ENCODE measurements around the gene XDH. TPM values are rescaled to one million over a fixed set of nuclear protein-coding genes. Genes with fewer than 3 reads are reported as not detected.

Gene XDH
- total and polyA plus RNA-seq, 8 donors: 0.06 to 40.8 (median 2.4) TPM

GRCh38 chr2:31413025-31413424, 1.5 kb downstream of the XDH start:
- no peak for TF ChIP-seq POLR2A (IDR thresholded peaks at IDR 0.05)
- Histone ChIP-seq H3K27ac (no peak overlapping the region), H3K36me3 (no peaks in the 10 kb centered on the region), H3K9me3 (peaks cover 0 to 3% (median 0%) of the 10 kb centered on the region in 4 donors), H3K4me3 (no peak overlapping the region), H3K27me3 (no peaks in the 10 kb centered on the region), H3K4me1 (peaks cover 0 to 28% (median 13%) of the 10 kb centered on the region in 4 donors)
- WGBS, 5 donors: 29 to 50% (median 36%) methylated on average over 1 of the region's 1 CpG
- DNase-seq: no peak
- intact Hi-C loops (cut with DNase I; ENCODE audit: low total_unique reads): no loop called here

DNA sequence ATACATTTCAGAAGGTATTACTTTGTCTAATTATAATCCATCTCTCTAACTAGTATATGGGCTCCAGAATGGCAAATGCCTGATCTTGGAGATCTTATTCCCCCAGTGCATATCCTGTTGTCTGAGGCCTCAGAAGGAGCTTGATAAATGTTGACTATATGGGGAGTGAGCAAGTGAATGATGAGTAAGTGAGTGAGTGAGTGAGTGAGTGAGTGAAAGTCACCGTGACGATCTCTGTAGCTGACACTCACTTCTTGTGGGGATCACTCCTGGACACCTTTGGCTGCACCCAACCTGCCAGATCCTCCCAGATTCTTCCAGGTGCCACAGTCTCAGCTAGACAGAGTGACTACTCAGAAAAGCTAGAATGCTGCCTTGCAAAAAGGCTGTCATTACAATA, 2.8 kb downstream of the XDH start:
- Histone ChIP-seq H3K4me1 (peaks cover 0 to 28% (median 13%) of the 10 kb centered on the region in 4 donors), H3K36me3 (no peaks in the 10 kb centered on the region), H3K9me3 (no peaks in the 10 kb centered on the region), H3K27me3 (no peaks in the 10 kb centered on the region), H3K27ac (no peak overlapping the region), H3K4me3 (no peak overlapping the region)
- WGBS, 5 donors: 67 to 89% (median 85%) methylated on average over 2 of the region's 2 CpGs
- DNase-seq: no peak
- TF ChIP-seq EP300 (IDR thresholded peaks at IDR 0.05) (no peak), POLR2A (IDR thresholded peaks at IDR 0.05) (no peak), CTCF (IDR thresholded peaks at IDR 0.05) (no peak), POLR2AphosphoS5 (IDR thresholded peaks at IDR 0.05) (no peak)
- intact Hi-C loops (cut with DNase I; ENCODE audit: low total_unique reads): no loop called here

DNA sequence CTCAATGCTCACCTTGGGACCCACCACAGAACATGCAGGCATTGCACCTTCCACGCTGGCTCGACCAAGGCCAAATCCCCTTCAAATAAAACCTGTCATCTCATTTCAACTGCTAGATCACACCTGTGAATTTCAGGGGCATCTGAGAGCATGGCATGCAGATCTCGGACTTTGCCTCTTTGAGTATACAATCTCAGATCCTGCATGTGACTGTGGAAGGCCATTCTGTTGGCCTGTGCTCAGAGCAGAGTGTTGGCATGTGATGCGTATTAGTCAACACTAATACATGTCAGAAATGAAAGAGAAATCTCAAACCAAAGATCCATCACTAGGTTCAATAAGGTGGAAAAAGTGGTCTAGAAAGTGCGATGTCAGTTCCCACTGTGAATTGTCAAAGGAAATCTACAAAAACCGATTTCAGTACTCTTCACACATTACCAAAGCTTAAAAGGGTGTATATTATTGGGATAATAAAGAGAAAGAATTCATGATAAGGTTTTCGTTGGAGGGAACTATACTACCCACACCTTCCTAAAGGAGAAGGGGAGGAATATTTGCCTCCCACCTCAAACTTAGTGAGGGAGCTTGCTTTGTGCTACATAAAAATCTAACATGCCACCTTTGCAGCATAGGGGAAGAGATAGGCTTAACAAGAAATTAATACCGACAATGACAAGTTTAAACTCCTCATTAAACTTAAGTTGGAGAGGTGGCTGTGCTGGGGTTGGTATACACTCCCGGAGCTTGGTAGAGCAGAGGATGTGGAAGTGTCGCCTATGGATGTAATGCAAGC, 7.8 kb downstream of the XDH start:
- no peaks in the 10 kb centered on the region for H3K27me3 ChIP-seq
- no peaks in the 10 kb centered on the region for H3K36me3 ChIP-seq
- no peak for DNase-seq
- TF ChIP-seq EP300 (IDR thresholded peaks at IDR 0.05) (no peak), CTCF (IDR thresholded peaks at IDR 0.05) (no peak), POLR2AphosphoS5 (IDR thresholded peaks at IDR 0.05) (no peak), POLR2A (IDR thresholded peaks at IDR 0.05) (no peak)
- no peaks in the 10 kb centered on the region for H3K9me3 ChIP-seq
- intact Hi-C loops (cut with DNase I; ENCODE audit: low total_unique reads): no loop called here
- no peaks in the 10 kb centered on the region for H3K4me1 ChIP-seq
- H3K27ac ChIP-seq: no peak overlapping the region
- WGBS, 5 donors: 82 to 90% (median 87%) methylated on average over 10 of the region's 10 CpGs
- H3K4me3 ChIP-seq: no peak overlapping the region

GRCh38 chr2:31404827-31405226, 9.7 kb downstream of the XDH start:
- WGBS, 5 donors: 82 to 91% (median 83%) methylated on average over 4 of the region's 4 CpGs
- intact Hi-C loops (cut with DNase I; ENCODE audit: low total_unique reads): no loop called here
- TF ChIP-seq EP300 (IDR thresholded peaks at IDR 0.05): no peak
- no peak for TF ChIP-seq POLR2A (IDR thresholded peaks at IDR 0.05)
- TF ChIP-seq POLR2AphosphoS5 (IDR thresholded peaks at IDR 0.05): no peak
- TF ChIP-seq CTCF (IDR thresholded peaks at IDR 0.05): no peak
- no peaks in the 10 kb centered on the region for H3K4me1 ChIP-seq
- no peaks in the 10 kb centered on the region for H3K36me3 ChIP-seq
- no peak for DNase-seq
- H3K4me3 ChIP-seq: no peak overlapping the region
- H3K9me3 ChIP-seq: no peaks in the 10 kb centered on the region
- H3K27me3 ChIP-seq: no peaks in the 10 kb centered on the region
- no peak overlapping the region for H3K27ac ChIP-seq

- WGBS, 5 donors: 69 to 95% (median 84%) methylated on average over 1 of the region's 1 CpG
- Histone ChIP-seq H3K36me3 (no peaks in the 10 kb centered on the region), H3K27ac (no peak overlapping the region), H3K4me3 (no peak overlapping the region), H3K27me3 (no peaks in the 10 kb centered on the region), H3K4me1 (no peaks in the 10 kb centered on the region), H3K9me3 (no peaks in the 10 kb centered on the region)
- TF ChIP-seq CTCF (IDR thresholded peaks at IDR 0.05): no peak
- intact Hi-C loops (cut with DNase I; ENCODE audit: low total_unique reads): no loop called here
- DNase-seq: no peak
These were observed 10.2 kb downstream of the XDH start for GRCh38 chr2:31404302-31404701.
